ENCODE measurements around the gene CD300E.

Gene CD300E

GRCh38 chr17:74566132-74566753 lies 57.3 kb downstream of the CD300E start:
- DNase-seq (ENCODE audit: low read depth in 3 of 3) = no peak

DNA sequence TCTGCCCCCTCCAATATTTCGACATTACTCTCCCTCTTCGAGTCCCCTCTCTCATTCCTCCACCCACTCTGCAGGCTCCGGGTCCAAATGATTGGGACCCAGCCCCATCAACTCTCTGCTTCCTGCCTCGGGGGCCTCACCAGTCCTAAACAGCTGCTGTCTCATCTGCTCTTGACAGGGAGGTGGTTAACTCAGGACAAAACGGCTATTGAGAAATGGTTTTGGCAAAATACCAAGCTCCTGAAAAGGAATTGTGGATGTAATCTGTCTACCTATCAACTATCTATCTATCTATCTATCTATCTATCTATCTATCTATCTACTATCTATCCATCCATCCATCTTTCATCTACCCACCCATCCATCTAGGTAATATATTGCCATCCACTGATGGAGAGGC lies 58.4 kb downstream of the CD300E start:
- DNase-seq (ENCODE audit: low read depth in 3 of 3) = no peak

- DNase-seq (ENCODE audit: low read depth in 3 of 3) = no peak
Observed at GRCh38 chr17:74563358-74563757, 60.2 kb downstream of the CD300E start.

GRCh38 chr17:74561586-74561985 lies 62.0 kb downstream of the CD300E start:
- no peak for DNase-seq (ENCODE audit: low read depth in 3 of 3)
